HG03108 (cell line): ENCODE results near the gene HSPB9.
A peak's percentile ranks its signal among the peaks of the same experiment; 100 is the strongest.

Source experiments
- ATAC-seq: cut with Tn5 transposase; IDR thresholded peaks from one replicate; pipeline ENCODE4 v1.9.1; 2021; ENCODE audit warnings: moderate library complexity; ENCODE audit not compliant: unreplicated experiment

Gene HSPB9

DNA sequence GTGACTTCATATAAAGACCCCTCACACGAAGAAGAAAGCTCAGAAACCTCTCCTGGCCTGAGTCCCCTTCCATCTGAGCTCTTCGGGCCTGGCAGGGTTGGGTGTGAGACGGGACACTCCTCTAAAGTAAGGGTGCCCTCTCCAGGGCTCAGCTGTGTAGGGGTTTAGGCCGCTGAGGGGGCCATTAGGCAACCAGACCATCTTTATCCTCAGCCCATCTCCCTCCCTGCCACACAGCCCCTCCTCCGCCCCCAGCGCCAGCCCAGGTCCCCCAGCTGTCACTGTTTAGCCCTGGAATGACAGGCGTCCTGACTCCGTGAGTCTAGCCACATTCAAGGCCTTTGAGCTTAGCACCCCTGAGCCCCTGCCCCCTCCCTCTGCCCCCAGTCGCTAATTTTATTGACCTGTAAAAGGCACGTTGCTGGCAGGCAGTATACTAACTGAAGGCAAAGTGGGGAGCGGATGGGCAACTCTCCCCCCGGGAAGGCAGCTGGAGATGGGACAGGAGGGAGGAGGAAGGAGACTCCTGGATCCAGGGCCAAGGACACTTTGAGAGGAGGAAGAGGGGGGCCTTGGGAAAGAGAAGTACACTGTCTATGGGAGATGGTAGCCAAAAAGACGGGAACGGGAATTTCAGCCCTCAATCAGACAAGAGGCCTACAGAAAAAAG lies 23.7 kb upstream of the HSPB9 start:
- no peak for ATAC-seq

DNA sequence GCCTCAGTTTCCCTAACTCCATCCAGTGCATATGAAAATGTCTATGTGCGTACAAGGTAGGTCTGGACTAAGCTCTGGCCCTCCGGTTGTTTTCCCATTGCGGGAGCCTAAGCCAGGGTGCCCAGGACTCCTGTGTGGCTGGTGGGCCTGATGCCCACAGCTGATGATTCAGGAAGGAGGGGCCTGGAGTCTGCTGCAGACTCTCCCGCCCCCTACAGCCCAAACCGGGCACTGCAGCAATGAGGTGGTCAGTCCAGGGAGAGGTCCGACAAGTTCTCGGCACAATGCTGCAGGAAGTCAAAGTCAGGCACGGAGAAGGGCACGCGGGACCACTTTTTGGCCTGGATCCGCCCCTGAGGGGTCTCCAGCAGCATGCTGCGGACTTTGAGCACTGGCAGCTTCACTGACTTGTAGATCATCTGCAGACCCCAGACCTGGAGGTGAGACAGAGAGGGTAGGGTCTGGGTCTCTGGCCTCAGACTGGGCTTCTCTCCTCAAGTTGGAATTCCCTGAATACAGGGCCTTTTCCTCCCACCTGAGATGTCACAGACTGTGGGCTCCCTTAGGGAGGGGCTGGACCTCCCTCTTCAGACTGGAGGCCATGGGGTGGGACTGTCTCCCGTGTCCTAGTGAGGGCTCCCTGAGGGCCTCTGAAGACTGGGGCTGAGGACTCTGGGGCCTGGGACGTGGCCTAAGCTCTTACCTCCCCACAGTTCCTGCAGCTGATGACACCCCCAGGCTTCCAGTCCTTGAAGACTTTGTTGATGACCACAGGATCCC lies 20.9 kb upstream of the HSPB9 start:
- ATAC-seq = no peak

DNA sequence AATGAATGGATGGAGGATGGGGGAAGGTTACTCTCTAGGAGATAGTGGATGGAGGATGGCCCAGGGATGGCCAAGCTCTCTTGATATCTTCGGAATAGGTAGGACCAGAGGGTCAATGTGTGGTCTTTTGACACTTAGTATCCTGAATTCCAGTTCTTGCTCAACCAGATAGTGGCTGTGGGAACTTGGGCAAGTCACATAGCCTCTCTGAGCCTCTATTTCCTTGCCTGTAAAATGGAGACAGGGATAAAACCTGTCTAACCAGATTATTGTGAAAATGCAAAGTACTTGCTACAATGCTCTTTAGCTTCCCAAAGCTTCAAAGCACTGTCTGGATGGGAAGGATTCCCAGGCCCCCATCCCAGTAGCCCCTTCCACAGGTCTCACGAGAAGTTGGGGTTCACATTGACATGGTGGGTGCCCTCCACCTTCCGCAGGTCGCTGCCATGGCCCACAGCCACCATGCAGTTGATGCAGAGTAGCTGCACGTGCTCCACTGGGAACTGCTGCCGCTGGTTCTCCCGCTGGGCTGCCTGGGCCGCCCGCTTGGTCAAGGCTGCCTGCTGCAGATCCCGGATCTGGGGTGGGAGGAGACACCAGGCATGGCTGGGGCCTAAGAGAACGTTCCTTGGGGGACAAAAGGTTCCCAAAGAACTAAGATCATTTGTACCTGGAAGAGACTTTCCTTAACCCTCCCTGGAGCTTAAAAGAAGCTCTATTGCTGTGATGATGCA lies 19.2 kb upstream of the HSPB9 start:
- ATAC-seq = no peak

DNA sequence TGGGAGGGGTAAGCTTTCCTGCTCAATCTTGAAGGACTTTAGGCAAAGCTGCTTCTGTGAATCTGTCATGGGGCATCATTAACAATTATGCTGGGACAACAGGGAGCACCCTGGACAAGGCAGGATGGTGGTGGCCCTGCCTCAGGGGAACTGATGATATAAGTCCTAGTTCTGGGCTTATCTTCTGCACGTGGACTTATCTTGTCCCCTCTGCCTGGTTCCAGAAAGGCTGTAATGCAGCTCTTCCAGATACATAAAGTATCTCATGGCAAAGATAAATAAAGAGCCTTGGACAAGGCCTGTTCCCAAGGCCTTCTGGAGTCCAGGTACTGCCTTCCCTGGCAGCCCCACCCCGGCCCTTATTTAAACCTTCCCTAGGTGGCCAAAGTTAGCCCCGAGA lies 18.3 kb upstream of the HSPB9 start:
- ATAC-seq = no peak

DNA sequence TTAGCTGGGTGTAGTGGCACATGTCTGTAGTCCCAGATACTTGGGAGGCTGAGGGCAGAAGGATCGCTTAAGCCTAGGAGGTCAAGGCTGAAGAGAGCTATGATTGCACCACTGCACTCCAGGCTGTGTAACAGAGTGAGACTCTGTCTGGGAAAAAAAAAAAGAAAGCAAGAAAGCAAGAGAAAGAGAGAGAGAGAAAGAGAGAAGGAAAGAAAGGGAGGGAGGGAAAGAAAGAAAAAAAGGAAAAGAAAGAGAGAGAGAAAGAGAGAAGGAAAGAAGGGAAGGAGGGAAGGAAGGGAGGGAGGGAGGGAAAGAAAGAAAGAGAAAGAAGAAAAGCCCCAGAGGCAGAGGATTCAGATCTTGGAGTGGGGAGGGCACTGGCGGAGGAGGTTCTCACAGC lies 16.6 kb upstream of the HSPB9 start:
- ATAC-seq = no peak

DNA sequence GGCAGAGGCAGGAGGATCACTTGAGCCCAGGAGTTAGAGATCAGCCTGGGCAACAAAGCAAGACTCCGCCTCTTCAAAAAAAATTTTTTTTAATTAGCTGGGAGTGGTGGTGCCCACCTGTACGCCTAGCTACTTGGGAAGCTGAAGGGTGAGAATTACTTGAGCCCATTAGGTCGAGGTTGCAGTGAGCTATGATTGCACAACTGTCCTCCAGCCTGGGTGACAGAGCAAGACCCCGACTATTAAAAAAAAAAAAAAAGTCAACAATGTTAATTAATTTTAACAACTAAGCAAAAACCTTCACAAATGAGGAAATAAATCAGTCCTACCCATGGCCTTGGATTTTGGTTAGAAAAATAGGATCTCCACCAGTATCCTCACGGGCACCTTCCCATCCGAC lies 15.5 kb upstream of the HSPB9 start:
- no peak for ATAC-seq

DNA sequence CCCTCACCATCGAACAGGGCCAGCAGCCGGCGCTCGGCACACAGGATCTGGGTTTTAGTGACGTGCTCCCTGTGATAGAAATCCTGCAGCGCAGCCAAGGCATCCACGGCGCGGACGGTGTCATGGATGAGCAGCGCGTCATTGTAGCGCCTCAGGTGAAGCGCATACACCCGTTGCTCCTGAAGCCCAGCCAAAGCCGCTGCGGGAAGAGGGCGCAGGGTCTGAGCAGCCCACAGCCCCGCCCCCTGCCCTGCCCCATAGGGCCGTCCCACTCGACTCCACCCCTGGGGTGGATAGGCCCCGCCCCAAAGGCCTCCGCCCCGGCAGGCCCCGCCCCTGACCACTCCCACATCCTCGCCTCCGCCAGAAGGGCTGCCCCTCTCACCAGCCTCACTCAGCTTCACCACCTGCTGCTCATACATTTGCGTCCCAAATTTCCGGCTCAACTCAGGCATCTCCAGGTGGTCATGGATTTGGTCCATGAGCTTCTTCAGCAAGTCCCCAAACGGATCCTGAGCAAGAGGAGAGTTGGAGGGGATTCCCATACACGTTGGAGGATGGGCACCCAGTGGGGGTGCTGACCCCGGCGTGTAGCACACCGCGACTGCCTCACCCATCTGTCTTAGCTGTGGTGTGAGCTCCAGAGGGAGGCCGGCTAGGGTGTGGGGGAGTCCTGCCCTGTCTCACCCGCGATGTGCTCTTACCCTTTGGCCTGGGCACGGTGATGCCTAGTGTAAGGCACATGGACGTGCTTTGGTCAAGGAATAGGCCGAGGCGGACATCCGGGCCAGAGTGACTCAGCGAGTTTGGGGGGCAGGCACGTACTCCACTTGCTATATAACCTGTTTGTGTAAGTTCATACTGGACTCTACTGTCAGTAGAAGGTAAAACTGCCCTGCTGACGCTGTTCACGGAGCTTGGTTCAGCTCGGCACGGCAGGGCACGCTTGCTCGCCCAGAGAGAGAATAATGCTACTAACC lies 14.7 kb upstream of the HSPB9 start:
- ATAC-seq = peak; percentile 59

DNA sequence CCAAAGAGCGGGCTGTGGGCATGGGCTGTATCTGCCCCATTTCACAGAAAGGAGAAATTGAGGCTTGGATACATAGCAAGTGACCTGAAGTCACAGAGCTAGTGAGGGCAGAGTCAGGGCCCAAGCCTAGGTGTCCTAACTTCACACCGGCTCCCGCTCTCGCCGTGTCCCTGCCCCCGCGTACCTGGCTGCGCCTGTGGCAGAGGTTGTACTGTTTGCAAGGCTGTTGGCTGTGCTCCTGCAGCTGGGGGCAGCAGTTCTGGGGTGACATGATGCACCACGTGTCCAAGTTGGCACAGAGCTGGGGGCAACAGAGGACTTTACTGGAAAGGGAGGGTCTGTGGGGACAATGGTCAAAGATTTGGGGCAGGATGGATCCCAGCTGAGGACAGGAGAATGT lies 13.5 kb upstream of the HSPB9 start:
- ATAC-seq = no peak

DNA sequence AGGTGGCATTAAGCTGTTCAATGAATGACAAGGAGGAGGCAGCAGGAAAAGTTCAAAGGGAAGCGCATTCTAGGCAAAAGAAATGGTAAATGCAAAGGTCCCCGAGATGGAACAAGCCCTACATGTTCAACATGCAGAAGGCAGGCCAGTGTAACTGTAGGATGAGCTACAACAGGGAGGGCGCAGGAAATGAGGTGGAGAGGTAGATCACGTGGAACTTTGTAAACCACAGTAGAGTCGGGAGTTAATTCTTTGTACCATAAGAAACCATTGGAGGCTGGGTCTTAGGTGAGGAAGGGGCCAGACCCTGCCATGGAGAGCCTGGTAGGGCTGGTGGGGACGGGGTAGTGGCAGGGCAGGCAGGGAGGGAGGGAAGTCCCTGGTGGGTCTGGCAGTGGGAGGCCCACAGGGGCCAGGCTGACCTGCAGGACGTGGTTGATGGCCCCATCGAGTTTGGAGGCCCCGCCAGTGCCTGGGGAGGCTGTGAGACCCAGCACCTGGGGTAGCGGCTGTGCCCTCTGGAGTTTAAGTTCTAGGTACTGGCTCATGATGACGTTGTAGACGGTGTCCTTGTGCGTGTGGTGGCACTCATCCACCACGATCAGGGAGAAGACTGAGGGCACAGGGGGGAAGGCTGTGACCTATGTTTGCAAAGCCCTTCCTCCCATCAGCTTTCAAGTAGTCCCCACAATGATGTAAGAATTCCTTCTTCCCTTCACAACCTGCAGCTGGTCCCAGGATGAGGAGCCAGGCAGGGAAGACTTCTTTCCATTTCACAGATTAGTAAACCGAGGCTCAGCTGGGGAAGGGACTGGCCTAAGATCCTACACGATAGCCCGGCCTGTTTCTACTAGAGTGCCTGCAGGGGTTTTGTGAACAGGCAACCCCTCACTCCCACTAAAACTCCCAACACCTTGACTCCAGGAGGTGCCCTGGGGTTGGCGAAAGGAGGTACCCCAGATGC lies 12.0 kb upstream of the HSPB9 start:
- ATAC-seq = no peak

DNA sequence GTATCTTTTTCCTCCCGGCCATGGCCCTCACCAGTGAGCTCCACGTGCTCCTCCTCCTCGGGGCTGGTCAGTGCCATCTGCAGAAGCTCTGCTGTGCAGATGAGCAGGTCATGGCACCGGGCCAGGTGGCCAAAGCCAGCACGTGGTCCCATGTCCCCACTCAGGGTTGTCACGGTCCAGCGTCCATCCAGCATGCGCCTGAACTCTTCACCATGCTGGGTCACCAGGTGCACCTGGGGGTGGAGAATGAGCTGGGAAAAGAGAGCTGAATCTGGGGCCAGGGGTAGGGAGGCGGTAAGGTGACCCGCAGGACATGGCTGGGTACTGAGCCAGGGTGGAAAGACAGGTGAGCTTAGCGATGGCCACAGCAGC lies 11.4 kb upstream of the HSPB9 start:
- no peak for ATAC-seq

DNA sequence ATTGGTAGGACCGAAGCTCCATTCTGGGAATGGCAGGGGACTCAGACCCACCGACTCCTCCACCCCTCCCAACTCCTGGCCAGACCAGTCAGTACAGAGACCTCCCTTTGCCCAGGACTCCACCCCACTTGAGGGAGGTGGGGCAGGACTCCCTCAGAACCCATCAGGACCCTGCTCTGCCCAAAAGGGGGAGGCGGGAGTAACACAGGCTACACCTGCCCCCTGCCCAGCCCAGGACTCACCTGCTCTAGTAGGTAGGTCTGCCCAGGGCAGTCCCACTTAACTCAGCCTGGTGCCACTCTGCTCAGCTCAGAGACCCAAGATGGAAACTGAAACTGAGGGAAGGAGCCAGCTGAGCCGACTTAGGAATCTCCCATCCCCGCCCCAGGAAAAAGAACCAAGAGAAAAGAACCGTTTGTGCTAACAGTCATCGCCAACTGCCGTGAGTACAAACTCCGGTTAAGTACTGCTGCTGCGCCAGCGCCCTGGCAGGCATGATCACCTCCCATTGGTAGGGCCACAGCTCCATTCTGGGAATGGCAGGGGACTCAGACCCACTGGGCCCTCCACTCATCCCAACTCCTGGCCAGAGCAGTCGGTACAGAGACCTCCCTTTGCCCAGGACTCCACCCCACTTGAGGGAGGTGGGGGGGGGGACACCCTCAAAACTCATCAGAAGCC lies 10.6 kb upstream of the HSPB9 start:
- ATAC-seq = no peak

DNA sequence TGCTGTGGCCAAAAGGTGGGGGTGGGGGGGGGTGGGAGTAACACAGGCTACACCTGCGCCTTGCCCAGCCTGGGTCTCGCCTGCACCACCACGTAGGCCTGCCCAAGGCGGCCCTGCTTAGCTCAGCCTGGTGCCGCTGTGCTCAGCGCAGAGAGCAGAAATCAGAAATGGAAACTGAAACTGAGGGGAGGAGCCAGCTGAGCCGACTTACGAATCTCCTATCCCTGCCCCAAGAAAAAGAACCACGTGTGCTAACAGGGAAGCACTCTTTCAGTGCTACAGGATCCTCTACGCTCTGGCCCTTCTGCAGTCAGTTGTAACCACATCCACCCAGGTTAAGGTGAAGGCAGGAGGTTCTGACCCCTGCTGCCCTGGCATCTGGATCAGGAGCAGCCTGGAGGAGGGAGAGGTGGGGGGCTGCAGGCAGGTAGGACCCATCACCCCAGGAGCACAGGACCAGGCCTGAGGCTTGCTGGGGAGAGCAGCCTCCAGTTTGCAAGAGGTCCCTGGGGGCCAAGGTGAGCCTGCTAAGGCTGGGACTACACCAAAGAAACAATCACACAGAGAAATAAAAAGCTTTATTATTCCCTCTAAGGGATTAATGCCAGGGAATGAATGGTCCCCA lies 9.9 kb upstream of the HSPB9 start, which contains the start of gene DHX58:
DHX58 (minus strand) TSS at position 163 of the 625 bp plus-strand sequence. CDS start 822 bp downstream, outside the sequence.
- peak; percentile 55 for ATAC-seq

DNA sequence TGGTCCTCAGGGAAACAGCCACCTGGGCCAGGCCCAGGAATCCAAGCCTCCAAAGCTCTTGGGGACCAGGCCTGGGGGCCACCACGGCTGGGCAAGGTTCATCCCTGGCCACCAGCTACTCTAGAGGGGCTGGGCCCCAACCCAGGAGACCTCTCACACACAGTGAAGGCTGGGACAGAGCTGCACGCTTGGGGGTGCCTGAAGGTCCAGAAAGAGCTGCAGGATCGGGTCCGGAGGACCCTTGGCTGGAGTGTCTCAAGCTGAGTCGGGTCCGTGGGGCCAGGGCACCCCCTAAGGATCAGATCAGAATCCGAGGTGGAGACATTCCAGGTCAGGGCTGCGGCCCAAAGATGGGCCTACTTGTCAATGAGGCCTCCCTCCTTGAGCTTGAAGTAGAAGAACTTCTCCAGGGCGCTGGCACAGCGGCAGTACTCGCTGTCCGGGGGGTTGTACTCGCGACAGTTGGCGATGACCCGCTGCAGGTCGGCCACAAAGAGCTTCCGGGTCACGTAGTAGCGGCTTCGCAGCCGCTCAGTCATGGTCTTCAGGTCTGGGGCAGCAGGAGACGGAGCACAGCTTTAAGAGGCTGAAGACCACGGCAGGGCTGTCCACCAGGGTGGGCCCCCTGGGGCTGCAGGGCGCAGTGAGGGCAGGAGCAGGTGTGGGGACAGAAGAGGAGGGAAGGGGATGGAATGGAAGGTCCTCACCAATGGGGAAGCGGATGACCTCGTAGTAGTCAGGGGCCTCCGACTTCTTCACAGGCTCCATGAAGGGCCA lies 9.1 kb upstream of the HSPB9 start:
- ATAC-seq = no peak

DNA sequence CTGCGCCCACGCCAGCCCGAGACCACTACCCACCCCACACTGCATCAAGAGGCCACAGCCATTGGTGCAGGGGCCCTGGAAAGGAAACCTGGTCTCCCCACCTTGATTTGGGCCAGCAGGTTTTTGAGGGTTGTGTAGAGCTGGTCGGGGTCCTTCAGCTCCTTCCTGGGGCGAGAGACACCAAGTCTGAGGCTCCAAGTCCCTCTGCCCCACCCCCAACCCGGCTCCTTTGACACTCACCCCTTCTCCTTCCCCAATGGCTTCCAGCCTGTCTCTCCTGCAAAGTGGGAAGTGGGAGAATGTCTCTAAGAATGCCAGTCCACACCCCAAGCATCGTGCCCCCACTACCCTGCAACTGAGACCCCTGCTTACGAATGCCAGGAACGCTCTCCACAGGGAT lies 8.5 kb upstream of the HSPB9 start:
- no peak for ATAC-seq

DNA sequence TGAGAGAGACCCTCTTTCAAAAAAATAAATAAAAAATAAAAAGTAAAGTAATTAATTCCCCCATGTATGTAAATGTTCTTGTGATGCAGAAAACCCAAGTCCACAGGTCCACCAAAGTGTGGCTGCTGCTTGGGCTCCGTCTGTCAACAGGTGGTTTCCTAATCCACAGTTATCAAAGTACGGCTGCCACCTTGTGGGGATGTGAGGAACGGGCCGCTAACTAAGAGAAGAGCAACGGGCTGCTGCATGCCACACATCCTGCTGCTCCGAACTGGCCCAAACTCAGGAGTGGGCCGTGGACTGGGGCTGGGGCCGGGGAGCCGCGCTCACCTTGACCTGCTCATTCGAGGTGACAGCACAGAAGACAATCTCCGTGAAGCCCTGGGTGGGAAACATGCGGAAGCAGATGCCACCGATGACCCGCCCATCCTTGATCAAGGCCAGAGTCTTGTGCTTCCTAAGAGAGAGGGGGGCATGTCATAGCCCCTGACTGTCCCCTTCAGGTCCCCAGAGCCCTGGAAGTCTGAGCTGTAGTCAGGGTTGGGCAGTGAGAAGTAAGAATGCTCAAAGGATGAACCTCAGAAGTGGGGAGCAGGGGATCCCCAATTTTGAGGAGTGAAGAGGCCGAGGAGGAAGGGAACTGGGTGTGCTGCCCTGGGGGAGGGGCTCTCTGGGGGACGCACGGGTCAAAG lies 5.8 kb upstream of the HSPB9 start:
- no peak for ATAC-seq

DNA sequence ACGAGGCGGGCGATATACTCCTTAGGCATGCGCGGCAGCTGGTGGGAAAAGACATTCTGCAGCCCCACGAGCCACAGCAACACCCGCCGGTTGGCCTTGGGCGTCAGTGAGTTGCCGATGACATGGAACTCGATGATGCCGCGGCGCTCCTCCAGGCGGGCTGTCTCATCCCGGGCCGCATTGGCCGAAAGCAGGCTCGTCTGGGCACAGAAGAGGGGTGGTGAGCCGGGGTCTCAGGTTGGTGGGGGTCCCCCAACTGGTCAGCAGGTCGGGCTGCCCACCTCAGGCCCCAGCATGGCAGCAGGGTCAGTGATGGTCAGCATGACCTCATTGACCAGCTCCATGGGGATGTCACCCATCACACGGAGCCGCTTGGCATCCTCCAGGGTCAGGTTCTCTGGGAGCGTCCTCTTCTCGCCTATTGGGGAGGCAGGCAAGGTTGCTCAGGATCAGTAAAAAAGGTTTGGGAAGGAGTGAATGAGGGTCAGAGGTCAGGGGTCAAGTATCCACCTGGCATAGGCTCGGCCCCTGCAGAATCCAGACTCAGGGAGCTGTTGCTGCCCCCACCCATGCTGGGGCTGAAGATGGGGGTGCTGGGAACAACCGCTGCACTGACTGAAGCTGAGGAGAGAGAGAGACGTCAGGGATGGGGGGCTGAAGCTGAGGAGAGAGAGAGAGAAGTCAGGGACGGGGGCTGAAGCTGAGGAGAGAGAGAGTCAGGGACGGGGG lies 5.0 kb upstream of the HSPB9 start:
- ATAC-seq = no peak

DNA sequence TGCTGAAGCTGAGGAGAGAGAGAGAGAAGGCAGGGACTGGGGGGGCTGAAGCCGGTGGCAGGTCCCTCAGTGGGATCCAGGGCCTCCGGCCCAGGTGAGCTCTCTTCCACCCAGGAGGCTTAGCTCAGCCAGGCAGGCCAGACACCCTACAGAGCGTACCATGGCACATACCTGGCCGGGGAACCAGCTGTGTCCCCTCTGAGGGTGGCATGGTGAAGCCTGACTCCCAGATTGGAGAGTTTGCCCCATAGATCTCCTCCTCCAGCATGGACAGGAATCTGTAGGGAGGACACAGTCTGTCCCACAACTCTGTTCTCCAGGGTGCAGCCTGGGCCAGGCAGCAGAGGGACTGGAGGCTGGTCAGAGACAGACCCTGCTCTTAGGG lies 4.5 kb upstream of the HSPB9 start:
- ATAC-seq = no peak
